NCI-H524 treated with DMSO at 0.1 percent for 48 hours (cell line): ENCODE results near the gene CYFIP2.
"Not testable (repeated sequence)": the region's sequence is repeated elsewhere in the genome, so short reads cannot be mapped to it uniquely, and the experiment has no call there.

Source experiments
- DNase-seq: peaks from one replicate; lab custom pipeline; 2025; lab: John Stamatoyannopoulos, UW

Gene CYFIP2

GRCh38 chr5:157390551-157391297 is 124.8 kb downstream of the CYFIP2 start:
- no peak for DNase-seq

GRCh38 chr5:157398305-157398704 is 132.4 kb downstream of the CYFIP2 start:
- DNase-seq = no peak

DNA sequence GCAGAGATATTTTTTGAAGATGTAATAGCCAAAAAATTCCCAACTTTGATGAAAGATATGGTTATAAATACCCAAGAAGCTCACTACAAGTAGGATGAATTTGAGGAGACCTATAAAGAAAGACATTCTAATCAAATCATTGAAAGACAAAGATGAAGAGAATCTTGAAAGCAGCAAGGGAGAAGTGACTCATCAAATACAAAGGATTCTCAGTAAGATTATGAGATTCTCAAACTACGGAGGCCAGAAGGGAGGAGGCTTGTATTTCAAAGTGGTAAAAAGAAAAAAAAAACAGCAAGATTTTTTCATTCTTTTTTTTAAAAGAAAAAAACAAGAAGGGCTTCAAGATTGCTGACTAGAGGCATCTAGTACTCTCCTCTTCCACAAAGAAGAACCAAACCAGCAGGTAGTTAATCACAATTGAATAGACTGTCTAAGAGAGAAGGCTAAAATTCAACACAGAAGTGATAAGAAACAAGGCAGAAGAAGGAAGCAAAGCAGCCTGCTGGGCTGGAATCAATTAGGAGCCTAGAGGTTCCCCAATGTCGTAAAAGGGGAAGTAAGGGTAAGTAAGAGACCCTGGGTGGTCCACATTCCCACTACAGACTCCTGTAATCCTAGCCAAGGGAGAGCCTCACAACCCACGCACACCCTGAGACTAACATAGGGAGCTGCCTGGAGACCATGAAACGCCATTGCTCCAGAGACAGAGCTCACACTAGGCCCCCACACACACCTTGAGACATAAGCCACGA is 135.0 kb downstream of the CYFIP2 start:
- no peak for DNase-seq

- no peak for DNase-seq
Observed at GRCh38 chr5:157415838-157416237, 149.9 kb downstream of the CYFIP2 start.

DNA sequence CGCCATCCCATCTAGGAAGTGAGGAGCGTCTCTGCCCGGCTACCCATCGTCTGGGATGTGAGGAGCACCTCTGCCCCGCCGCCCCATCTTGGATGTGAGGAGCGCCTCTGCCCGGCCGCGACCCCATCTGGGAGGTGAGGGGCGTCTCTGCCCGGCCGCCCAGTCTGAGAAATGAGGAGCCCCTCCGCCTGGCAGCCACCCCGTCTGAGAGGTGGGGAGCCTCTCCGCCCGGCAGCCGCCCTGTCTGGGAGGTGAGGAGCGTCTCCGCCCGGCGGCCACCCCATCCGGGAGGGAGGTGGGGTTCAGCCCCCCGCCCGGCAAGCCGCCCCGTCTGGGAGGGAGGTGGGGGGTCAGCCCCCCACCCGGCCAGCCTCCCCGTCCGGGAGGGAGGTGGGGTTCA is 153.6 kb downstream of the CYFIP2 start:
- not testable (repeated sequence) for DNase-seq

- not testable (repeated sequence) for DNase-seq
Observed at GRCh38 chr5:157429920-157430319, 164.0 kb downstream of the CYFIP2 start.

GRCh38 chr5:157431544-157432200 is 165.7 kb downstream of the CYFIP2 start:
- DNase-seq = peak; percentile 20

DNA sequence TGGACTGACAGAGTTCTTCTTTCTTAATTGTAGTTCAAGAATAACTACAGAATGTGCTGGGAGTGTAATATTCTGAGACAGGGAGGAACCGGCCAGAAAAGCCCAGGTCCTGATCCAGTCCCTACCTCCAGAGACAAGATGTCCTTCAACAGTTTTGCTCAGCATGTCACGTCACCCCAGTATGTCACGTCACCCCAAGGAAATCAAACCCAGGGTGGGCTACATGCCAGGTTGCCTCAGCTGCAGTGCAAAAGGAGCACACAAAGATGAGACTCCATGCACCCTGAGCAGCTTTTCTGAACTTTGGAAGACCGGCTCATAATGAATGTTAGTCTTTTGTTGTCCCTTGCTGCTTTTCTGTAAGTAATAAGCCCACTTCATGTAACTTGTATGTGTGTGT is 168.2 kb downstream of the CYFIP2 start:
- no peak for DNase-seq

GRCh38 chr5:157443041-157443549 is 177.2 kb downstream of the CYFIP2 start:
- no peak for DNase-seq

DNA sequence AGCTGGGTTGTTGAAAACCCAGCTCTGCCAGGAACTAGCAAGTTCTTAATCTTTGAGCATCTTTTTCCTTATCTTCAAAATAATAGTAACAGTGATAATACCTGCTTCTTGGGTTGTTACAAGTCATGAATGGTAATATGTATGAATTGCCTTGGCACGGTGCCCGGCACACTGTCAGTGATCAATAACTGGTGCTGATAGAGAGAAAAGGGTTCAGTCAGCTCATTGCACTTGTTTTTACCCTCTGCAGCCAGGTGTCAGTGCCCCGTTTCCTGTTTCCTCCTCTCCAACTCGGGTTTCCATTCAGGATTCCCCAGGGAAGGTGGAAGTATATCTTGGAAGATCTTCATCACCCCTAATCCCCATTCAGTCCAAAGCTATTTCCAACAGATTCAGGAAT is 178.3 kb downstream of the CYFIP2 start:
- no peak for DNase-seq
